Measurements from ENCODE around the gene BBS7. TPM values are rescaled to one million over a fixed set of nuclear protein-coding genes. Genes with fewer than 3 reads are reported as not detected.

BBS7 gene
- total and polyA plus RNA-seq, 2 donors (not counting 3 experiments of a cell fraction or from before 2014, with no cell fraction given): 20.0 to 21.7 TPM

GRCh38 chr4:121783210-121783609, 87.1 kb downstream of the BBS7 start:
- Histone ChIP-seq H3K79me2 (ENCODE audit: control insufficient read depth, insufficient read depth, low read length) (no peaks in the 10 kb centered on the region), H3K4me3 (replicated peaks in 1 of 3; ENCODE audit: insufficient read depth in 1 of 3, low read depth in 1 of 3, low read length in 3 of 3) (no peak overlapping the region), H3K36me3 (ENCODE audit: control insufficient read depth in 2 of 2, extremely low read depth in 1 of 2, insufficient read depth in 2 of 2, low read length in 2 of 2) (no peaks in the 10 kb centered on the region), H2AFZ (ENCODE audit: low read depth, low read length) (no peak overlapping the region), H3K27me3 (ENCODE audit: control insufficient read depth in 2 of 2, insufficient read depth in 2 of 2, low read length in 2 of 2) (peaks cover 0 to 10% of the 10 kb centered on the region in 2 experiments), H3K4me2 (ENCODE audit: insufficient read depth, low read length) (no peak overlapping the region), H3K9me3 (replicated peaks; ENCODE audit: control insufficient read depth, insufficient read depth, low read length) (no peaks in the 10 kb centered on the region), H3K9me1 (replicated peaks; ENCODE audit: control insufficient read depth, extremely low read depth, insufficient read depth, low read length) (no peaks in the 10 kb centered on the region), H4K20me1 (replicated peaks; ENCODE audit: control insufficient read depth, extremely low read depth, insufficient read depth, low read length) (no peaks in the 10 kb centered on the region), H3K27ac (ENCODE audit: insufficient read depth, low read depth, low read length) (no peak overlapping the region), H3K9ac (replicated peaks; ENCODE audit: extremely low read depth, insufficient read depth, low read length) (no peak overlapping the region), H3K4me1 (ENCODE audit: control insufficient read depth, extremely low read depth, insufficient read depth, low read length) (peaks cover 3% of the 10 kb centered on the region)
- no peak for TF ChIP-seq CTCF (IDR thresholded peaks at IDR 0.05; ENCODE audit: extremely low read depth in 1 of 2, insufficient read depth in 1 of 2, low read depth in 1 of 2, low read length in 2 of 2)
- no peak for TF ChIP-seq MYC (IDR thresholded peaks at IDR 0.05; ENCODE audit: low read depth, low read length)
- no peak for TF ChIP-seq FOS (IDR thresholded peaks at IDR 0.05; ENCODE audit: borderline replicate concordance, insufficient read depth, low read length)
- no peak for TF ChIP-seq GATA2 (IDR thresholded peaks at IDR 0.05; ENCODE audit: insufficient read depth, insufficient read length, low read depth, low read length)
- no peak for TF ChIP-seq POLR2A (IDR thresholded peaks at IDR 0.05; ENCODE audit: low read depth, low read length)
- TF ChIP-seq JUN (IDR thresholded peaks at IDR 0.05; ENCODE audit: borderline replicate concordance, insufficient read depth, insufficient read length, low read depth): no peak
- no peak for TF ChIP-seq POLR2AphosphoS5 (IDR thresholded peaks at IDR 0.05; ENCODE audit: insufficient read depth, low read depth, low read length)
- no peak for TF ChIP-seq EZH2 (IDR thresholded peaks at IDR 0.05; ENCODE audit: borderline replicate concordance, low read depth, low read length, severe bottlenecking)
- no peak for TF ChIP-seq MAX (IDR thresholded peaks at IDR 0.05; ENCODE audit: insufficient read depth, insufficient read length)
- BruUV-seq (replicated peaks): no TSS peak
- no peak for DNase-seq (ENCODE audit: low read depth, low spot score)
- no peak for FAIRE-seq
- dilution Hi-C loops (cut with MboI; ENCODE audit: extremely low pct_ligation_motif_present, low sequenced_read_pairs) (no loop called here), intact Hi-C loops (cut with micrococcal nuclease) (no loop called here)
- ChIA-PET CTCF (no interaction called here), POLR2A (no interaction called here)
